Femur (tissue), 1 donor: ENCODE results near the gene WDR64.
"Not testable (repeated sequence)": the region's sequence is repeated elsewhere in the genome, so short reads cannot be mapped to it uniquely, and the experiment has no call there.

ENCODE experiments used
- DNase-seq: peaks from one replicate; pipeline ENCODE4 v3.0.0-alpha.2; 2017

The WDR64 gene

DNA sequence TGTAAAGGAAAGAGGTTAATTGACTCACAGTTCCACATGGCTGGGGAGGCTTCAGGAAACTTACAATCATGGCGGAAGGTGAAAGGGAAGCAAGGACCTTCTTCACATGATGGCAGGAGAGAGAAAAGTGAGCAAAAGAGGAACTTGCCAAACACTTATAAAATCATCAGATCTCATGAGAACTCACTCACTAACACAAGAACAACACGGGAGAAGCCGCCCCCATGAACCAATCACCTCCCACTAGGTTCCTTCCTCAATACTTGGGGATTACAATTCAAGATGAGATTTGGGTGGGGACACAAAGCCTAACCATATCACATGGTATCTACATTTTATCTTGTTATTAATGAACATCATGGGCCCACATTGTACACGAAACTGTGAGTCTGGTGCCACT, 51.7 kb downstream of the WDR64 start:
- not testable (repeated sequence) for DNase-seq

GRCh38 chr1:241706257-241706656, 54.2 kb downstream of the WDR64 start:
- DNase-seq, result no peak

DNA sequence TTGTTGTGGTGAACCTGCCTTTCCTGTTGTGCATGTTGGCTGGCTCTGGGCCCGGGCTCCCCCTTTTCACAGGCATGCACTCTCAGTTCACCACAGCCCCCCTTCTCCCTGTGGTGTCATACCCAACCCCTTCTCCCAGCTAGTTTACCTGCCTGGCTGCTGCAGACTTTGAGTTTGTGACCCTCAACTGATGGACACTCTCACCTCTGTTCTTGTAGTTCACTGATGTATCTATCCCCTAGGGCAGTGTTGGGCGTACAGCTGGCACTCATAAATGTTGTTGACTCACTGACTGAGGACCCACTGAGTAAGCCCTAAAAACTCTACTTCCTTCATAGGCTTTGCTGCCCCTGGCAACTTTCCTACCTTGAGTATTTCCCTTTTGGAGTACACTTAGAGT, 54.9 kb downstream of the WDR64 start:
- DNase-seq, result no peak

- no peak for DNase-seq
These were observed 55.4 kb downstream of the WDR64 start for GRCh38 chr1:241707442-241707841.

DNA sequence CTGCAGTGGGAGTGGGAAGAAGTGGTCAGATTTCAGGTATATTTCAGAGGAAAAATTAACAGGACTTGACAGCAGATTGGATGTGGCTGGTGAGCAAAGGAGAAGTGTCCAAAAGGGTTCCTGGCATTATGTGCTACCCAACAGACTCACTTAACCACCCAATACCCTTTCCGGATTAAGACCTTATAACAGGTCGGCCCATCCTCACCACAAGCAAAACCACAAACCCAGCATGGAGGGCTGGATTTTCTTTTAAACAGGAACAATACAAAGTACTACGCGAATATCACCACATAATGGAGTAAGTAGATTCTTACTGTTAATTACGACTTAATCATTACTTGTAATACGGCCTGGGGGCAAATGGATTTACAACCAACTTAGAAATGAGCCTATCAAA, 59.2 kb downstream of the WDR64 start:
- DNase-seq, result no peak

- DNase-seq, result no peak
These were observed 61.2 kb downstream of the WDR64 start for GRCh38 chr1:241713316-241713715.

- no peak for DNase-seq
These were observed 62.5 kb downstream of the WDR64 start for GRCh38 chr1:241714321-241715218.

DNA sequence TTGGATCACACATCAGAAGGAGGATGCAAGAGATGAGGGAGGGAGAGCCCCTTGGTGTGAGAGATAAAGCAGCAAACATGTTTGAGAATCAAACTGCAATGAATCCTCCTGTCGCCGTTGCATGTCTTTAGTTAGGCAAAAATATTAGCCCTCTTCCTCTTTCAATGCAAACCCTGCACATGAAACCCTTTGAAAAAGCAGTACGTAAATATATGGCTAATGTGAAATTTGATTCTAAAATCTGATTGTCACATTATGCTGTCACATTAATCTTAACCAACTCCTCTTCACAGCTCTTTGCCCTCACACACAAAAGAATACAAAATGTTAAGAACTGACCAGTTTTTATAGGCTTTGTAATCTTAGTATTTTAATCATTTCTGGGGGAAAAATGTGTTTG, 63.4 kb downstream of the WDR64 start:
- no peak for DNase-seq

- DNase-seq, result no peak
These were observed 63.9 kb downstream of the WDR64 start for GRCh38 chr1:241715956-241716355.

DNA sequence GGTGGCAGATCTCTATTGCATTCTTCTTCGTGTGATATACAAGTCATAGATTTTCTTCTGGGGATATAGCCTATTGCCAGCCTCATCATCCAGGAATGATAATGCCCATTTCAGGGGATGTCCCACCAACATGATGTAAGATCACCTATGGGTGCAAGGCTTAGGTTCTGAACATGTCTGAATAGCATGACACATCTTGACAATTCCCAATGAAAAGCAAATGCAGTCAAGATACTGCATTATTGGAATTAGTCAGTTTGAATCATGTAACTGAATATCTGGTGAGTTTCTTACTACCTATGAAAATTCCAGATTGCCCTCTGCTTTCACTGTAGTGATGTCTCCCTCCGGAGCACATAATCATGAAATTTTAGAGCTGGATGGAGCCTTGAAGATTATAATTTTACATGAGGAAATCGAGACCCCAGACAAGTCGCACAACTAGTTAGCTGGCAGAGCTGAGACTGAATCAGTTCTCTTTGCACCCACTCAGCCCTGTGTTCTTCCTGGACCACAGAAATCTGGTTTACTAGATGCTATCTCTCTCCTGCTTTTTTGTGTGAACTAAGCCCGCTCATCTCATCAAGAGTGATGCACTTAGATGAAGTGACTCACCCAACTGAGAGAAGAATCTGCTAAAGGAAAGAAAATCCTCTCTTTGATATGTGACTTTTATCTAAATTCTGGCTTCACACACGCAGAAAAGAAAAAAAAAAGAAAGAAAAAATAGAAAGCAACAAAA, 65.0 kb downstream of the WDR64 start:
- no peak for DNase-seq

- DNase-seq, result no peak
These were observed 65.9 kb downstream of the WDR64 start for GRCh38 chr1:241717975-241718374.

DNA sequence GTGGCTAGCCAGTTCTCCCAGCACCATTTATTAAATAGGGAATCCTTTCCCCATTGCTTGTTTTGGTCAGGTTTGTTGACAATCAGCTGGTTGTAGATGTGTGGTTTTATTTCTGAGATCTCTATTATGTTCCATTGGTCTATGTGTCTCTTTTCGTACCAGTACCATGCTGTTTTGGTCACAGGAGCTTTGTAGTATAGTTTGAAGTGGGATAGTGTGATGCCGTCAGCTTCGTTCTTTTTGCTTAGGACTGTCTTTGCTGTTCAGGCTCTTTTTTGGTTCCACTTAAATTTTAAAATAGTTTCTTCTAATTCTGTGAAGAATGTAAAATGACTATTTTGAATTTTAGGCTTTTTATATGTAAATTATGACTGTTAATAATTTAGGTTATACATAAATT, 68.9 kb downstream of the WDR64 start:
- DNase-seq, result no peak

DNA sequence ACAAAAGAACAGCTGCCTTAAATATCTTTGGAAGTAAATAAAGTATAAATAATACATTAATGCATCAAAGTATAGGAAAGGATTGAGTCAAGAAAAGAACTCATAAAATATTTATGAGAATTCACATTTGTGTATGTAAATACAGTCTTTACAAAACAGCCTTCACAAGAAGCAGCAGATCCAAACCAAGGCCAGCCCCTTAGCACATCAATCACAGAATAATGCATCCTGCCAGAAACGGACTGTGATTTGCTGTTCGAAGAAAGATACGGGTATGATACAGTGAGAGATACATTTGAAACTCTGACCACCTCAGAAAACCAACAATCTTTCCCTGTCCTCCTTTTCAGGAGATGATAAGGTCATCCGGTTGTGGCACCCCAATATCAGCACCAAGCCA, 70.9 kb downstream of the WDR64 start:
- no peak for DNase-seq

DNA sequence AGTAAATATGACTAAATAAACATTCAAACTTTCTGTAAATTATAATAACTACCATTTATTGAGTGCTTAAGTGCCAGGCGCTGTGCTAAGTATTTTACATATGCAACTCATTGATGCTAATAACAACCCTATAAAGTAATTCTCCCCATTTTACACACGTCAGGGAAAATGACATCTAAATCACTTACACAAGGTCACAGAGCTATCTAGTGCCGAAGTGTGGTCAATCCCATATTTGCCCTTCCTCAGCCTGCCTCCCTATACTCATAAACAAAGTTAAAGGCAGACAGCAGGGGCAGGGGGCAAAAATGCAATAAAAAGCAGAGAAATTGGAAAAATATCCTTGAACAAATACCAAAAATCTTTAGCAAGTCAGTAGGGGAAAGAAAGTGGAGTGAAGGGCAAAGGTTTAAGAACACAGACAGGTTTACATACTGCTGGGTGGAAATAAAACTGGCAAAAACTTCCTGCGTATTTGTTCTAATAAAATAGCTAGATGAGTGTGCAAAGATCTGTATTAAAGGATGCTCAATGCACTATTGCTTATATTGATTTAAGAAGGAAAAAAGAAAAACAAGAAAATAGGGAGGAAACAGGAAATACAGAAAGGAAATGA, 72.8 kb downstream of the WDR64 start:
- DNase-seq, result no peak

DNA sequence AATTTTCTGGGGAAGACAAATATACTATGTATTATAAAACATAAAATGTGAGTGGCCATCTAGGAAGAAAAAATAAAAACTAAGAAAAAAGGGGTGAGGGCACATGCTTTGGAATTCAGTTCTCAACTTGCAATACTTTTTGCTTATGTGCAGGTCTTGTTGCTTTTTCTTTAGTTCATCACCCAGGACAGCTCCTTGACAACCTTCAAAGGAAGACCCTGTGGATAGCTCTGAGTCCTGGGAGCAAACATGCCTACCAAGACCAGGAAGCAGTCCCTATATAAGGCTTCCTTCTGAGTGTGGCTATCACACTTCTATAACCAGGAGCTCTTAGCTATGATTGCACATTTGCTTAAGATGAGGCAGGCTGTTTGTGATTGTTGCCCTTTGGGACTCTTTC, 78.0 kb downstream of the WDR64 start:
- DNase-seq, result no peak

DNA sequence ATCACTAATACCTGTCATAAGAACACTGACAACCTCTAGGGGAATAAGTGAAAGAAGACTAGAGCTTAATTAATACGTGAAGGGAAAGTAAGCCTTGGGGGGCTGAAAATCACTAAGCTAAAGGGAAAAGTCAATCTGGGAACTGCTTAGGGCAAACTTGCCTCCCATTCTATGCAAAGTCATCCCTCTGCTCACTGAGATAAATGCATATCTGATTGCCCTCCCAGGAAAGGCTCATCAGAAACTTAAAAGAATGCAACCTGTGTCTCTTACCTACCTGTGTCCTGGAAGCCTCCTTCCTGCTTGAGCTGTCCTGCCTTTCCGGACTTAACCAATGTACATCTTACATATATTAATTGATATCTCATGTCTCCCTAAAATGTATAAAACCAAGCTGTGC, 81.8 kb downstream of the WDR64 start:
- no peak for DNase-seq

- DNase-seq, result no peak
These were observed 82.5 kb downstream of the WDR64 start for GRCh38 chr1:241734533-241734932.

DNA sequence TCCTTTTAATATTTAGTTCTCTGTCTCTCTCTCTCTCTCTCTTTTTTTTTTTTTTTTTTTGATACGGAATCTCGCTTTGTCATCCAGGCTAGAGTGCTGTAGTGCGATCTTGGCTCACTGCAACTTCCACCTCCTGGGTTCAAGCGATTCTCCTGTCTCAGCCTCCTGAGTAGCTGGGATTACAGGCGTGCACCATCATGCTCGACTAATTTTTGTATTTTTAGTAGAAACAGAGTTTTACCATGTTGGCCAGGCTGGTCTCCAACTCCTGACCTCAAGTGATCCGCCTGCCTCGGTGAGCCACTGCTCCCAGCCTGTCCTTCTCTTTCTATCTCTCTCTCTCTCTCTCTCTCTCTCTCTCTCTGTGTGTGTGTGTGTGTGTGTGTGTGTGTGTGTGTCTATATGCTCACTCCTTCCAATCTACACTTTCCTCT, 83.4 kb downstream of the WDR64 start:
- DNase-seq, result not testable (repeated sequence)

- no peak for DNase-seq
These were observed 84.3 kb downstream of the WDR64 start for GRCh38 chr1:241736387-241736786.

GRCh38 chr1:241738284-241739078, 86.4 kb downstream of the WDR64 start:
- no peak for DNase-seq

DNA sequence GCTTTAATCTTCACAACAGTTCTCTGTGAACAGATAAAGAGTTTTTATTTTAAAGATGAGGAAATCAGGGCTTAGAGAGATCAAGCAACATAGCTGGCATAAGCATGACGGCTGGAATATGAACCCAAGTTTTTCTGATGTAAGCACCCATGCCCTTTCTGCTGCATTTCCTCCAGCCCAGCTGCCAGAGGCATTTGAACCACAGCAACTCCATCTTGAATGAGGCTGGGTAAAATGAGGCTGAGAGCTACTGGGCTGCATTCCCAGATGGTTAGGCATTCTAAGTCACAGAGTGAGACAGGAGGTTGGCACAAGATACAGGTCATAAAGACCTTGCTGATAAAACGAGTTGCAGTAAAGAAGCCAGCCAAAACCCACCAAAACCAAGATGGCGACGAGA, 90.0 kb downstream of the WDR64 start:
- DNase-seq, result no peak

DNA sequence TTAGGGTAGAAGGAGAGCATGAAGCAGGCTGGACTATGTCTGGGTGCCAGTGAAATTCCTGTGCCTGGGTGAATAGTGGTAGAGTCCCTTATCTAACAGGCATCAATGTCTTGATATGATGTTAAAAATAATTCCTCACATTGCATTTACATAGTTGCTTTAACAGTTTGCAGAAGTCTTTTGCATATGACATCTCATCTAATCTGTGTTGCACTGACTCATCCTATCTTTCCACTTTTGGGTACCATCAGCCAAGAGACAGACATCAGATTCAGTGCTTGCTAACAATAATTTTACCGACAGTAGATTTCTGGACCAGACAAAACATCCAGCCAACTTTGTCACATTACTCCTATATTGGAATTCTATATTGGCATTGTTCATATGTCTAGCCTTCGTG, 92.5 kb downstream of the WDR64 start:
- DNase-seq, result no peak

GRCh38 chr1:241747992-241748391, 95.9 kb downstream of the WDR64 start:
- no peak for DNase-seq
